Common myeloid progenitor, CD34-positive (primary cell): ENCODE results near the gene SEMA6B.
"Not testable (repeated sequence)": the region's sequence is repeated elsewhere in the genome, so short reads cannot be mapped to it uniquely, and the experiment has no call there.

ENCODE experiments used
- CTCF ChIA-PET: fragments of 350-600 bp; sonication (Branson Sonifier 250); formaldehyde crosslinking; loops from one replicate; lab custom pipeline; 2021; ENCODE audit warnings: antibody characterized with exemption; lab: Charles Lee
- POLR2A ChIA-PET: fragments of 350-600 bp; sonication (Branson Sonifier 250); formaldehyde crosslinking; loops from one replicate; lab custom pipeline; 2021; ENCODE audit warnings: antibody characterized with exemption; lab: Charles Lee
- DNase-seq, 3 donors: peaks; one replicate each; pipeline versions ENCODE4 v3.0.0 to v3.0.0-alpha.2; 2013
- H3K27ac ChIP-seq, 2 experiments: 1 replicate in 1 of 2; 2 replicates in 1 of 2; pipeline ENCODE4 v1.7.0; 2013; ENCODE audit warnings: inconsistent platforms in 2 of 2, low read length in 2 of 2, mild to moderate bottlenecking in 2 of 2, low read depth in 1 of 2, moderate library complexity in 1 of 2; ENCODE audit not compliant: severe bottlenecking in 2 of 2, insufficient read depth in 1 of 2, poor library complexity in 1 of 2
- H3K27me3 ChIP-seq, 5 experiments: replicated peaks in 2 of 5; 1 replicate in 3 of 5; 2 replicates in 2 of 5; pipeline versions ENCODE4 v1.6.1 to v1.7.0; 2013; ENCODE audit warnings: low read length in 4 of 5, mild to moderate bottlenecking in 2 of 5, moderate library complexity in 2 of 5, inconsistent platforms in 1 of 5; ENCODE audit not compliant: insufficient read depth in 5 of 5, control insufficient read depth in 4 of 5
- H3K36me3 ChIP-seq, 4 experiments: 1 replicate in 2 of 4; 2 replicates in 2 of 4; pipeline versions ENCODE4 v1.6.1 to v1.7.0; 2013; ENCODE audit warnings: low read length in 3 of 4, control low read depth in 1 of 4, mild to moderate bottlenecking in 1 of 4; ENCODE audit not compliant: control insufficient read depth in 4 of 4, insufficient read depth in 4 of 4
- H3K4me1 ChIP-seq, 4 experiments: 1 replicate in 3 of 4; 2 replicates in 1 of 4; pipeline versions ENCODE4 v1.6.1 to v1.7.1; 2013; ENCODE audit warnings: low read length in 3 of 4, mild to moderate bottlenecking in 3 of 4, control low read depth in 1 of 4, inconsistent platforms in 1 of 4, moderate library complexity in 1 of 4; ENCODE audit not compliant: control insufficient read depth in 4 of 4, insufficient read depth in 4 of 4; ENCODE audit errors: control extremely low read depth in 1 of 4
- H3K4me3 ChIP-seq, 7 experiments: 1 replicate in 4 of 7; 2 replicates in 3 of 7; pipeline versions ENCODE4 v1.5.1 to v1.7.0; 2013; ENCODE audit warnings: mild to moderate bottlenecking in 7 of 7, low read length in 6 of 7, moderate library complexity in 6 of 7, inconsistent platforms in 2 of 7, low read depth in 2 of 7, control low read depth in 1 of 7; ENCODE audit not compliant: insufficient read depth in 4 of 7, control insufficient read depth in 1 of 7; ENCODE audit errors: extremely low read depth in 1 of 7
- H3K9me3 ChIP-seq, 5 experiments: 1 replicate in 4 of 5; 2 replicates in 1 of 5; pipeline versions ENCODE4 v1.6.1 to v1.7.1; 2013; ENCODE audit warnings: low read length in 4 of 5, mild to moderate bottlenecking in 2 of 5, inconsistent platforms in 1 of 5, low read depth in 1 of 5, moderate library complexity in 1 of 5; ENCODE audit not compliant: control insufficient read depth in 4 of 5, insufficient read depth in 2 of 5; ENCODE audit errors: control extremely low read depth in 1 of 5
- WGBS: methylation state at CpG from one replicate; pipeline ENCODE4 v1.1.5; 2013; ENCODE audit not compliant: insufficient coverage; 5-methylcytosine and 5-hydroxymethylcytosine counted together

The SEMA6B gene

GRCh38 chr19:4567584-4568071 is 8.1 kb upstream of the SEMA6B start:
- Histone ChIP-seq H3K4me3 (no peak overlapping the region), H3K4me1 (peaks cover 0 to 12% (median 5%) of the 10 kb centered on the region in 4 experiments), H3K27ac (no peak overlapping the region), H3K36me3 (no peaks in the 10 kb centered on the region), H3K27me3 (no peaks in the 10 kb centered on the region), H3K9me3 (no peaks in the 10 kb centered on the region)
- POLR2A ChIA-PET = interaction anchor here (0.6 kb wide), 1 partner anchor 92 kb away, joined by 3 read pairs; no protein-coding TSS in a partner anchor
- DNase-seq = peak in 2 of 3 donors; percentile 47 to 61
- WGBS = 80% methylated on average over 14 of the region's 14 CpGs
- CTCF ChIA-PET = interaction anchor here (0.8 to 5.9 kb wide), 11 partner anchors 9 to 69 kb away, joined by 3 to 46 read pairs (median 4); partner anchors contain the start of genes PLIN5 and SEMA6B

DNA sequence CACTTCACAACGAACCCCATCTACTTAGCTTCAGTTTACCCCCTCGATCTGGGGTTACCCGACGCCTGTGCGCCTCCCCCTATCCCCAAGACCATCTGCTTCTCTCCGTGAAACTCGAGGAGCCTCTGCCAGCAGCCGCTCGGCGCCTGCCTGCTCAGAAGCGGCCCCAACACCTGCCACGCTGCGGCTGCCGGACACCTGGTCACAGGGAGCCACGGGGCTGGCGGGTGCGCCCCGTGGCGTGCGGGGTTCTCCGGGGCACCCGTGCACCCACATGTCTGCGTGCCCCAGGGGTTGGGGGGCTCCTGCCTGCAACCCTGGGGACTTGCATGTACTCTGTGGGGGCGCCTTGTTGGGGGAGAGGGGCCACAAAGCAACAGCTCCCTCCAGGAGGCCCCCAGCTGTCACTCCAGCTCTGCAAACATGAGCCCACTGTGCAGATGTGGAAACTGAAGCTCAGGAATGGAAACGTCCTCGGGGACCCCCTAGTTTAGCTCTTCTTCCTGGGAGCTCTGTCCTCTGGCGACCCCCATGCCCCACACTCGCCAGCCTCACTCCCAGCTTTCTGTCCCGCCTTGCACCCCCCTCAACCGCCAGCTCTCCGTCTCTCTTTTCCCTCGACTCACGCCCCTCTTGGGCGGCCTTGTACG is 7.0 kb upstream of the SEMA6B start:
- H3K27me3 ChIP-seq = no peaks in the 10 kb centered on the region
- POLR2A ChIA-PET = no interaction called here
- CTCF ChIA-PET = interaction anchor here (0.9 to 5.9 kb wide), 10 partner anchors 8 to 70 kb away, joined by 3 to 46 read pairs (median 4); partner anchors contain the start of gene SEMA6B
- DNase-seq = no peak
- no peaks in the 10 kb centered on the region for H3K36me3 ChIP-seq
- no peak overlapping the region for H3K4me3 ChIP-seq
- H3K4me1 ChIP-seq = peaks cover 0 to 14% (median 6%) of the 10 kb centered on the region in 4 experiments
- H3K9me3 ChIP-seq = no peaks in the 10 kb centered on the region
- WGBS = 90% methylated on average over 19 of the region's 35 CpGs
- H3K27ac ChIP-seq = no peak overlapping the region

GRCh38 chr19:4563562-4563961 is 4.1 kb upstream of the SEMA6B start:
- WGBS = no CpG with 5 or more reads among the region's 5 CpGs
- H3K4me3 ChIP-seq, H3K27me3 ChIP-seq, H3K27ac ChIP-seq, POLR2A ChIA-PET, H3K9me3 ChIP-seq, H3K36me3 ChIP-seq: not testable (repeated sequence)
- CTCF ChIA-PET = interaction anchor here (0.7 kb wide), 1 partner anchor 70 kb away, joined by 3 read pairs; no protein-coding TSS in a partner anchor
- peak; percentile 59 to 91 (median 91) for DNase-seq
- peaks cover 0 to 26% (median 10%) of the 10 kb centered on the region in 4 experiments for H3K4me1 ChIP-seq

- WGBS = 0% methylated on average over 3 of the region's 7 CpGs
- CTCF ChIA-PET = interaction anchor here (1.0 to 2.5 kb wide), 3 partner anchors 14 to 15 kb away, joined by 3 to 9 read pairs (median 3); no protein-coding TSS in a partner anchor
These were observed 2.6 kb upstream of the SEMA6B start for GRCh38 chr19:4562085-4562484.

DNA sequence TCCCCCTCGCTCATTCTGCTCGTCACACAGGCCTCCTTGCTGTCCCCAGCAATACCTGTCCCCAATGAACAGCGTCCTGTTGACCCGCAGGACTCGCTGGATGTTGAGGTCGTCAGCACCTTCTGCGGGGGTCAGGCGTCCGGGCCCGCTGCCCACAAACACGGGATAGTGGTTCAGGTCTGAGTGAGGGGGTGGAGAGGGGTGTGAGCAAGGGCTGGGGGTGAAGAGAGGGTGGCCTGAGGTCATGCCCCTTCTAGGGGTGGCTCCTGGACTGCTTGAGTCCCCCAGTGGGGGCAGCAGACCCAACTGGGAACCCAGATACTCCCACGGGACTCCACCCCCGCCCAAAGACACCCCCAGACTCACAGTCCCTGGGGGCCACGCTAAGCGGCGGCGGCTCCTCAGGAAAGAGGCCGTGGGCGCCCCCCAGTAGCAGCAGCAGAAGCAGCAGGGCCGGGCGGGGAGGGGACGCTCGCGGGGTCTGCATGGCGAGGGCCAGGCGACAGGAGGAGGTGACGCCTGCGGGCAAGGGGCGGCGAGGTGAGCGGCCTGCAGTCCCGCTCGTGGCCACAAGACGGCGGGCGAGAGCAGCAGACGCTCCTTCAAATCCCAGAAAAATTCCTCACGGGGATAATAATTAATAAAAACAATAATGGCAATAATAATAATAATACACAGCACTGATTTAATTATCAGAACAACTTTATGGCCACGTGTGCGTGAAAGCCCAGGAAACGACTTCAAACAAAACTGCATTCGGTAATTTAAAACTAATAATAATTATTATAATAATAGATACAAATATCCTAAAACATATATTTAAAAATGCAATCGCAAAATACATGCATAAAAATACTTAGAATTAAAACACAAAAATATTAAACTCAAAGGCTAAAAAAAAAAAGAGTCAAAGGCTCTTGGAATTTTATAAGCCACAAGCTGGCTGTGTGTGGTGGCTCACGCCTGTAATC is 1.2 kb downstream of the SEMA6B start:
- Histone ChIP-seq H3K4me1 (peaks cover 0 to 19% (median 9%) of the 10 kb centered on the region in 4 experiments), H3K27me3 (no peaks in the 10 kb centered on the region), H3K4me3 (no peak overlapping the region), H3K9me3 (no peaks in the 10 kb centered on the region), H3K27ac (no peak overlapping the region), H3K36me3 (no peaks in the 10 kb centered on the region)
- WGBS = 33% methylated on average over 22 of the region's 44 CpGs
- ChIA-PET POLR2A (interaction anchor here (0.6 kb wide), 2 partner anchors 26 to 78 kb away, joined by 4 to 10 read pairs; no protein-coding TSS in a partner anchor), CTCF (interaction anchor here (0.8 to 2.9 kb wide), 5 partner anchors 9 to 76 kb away, joined by 3 to 13 read pairs (median 5); partner anchors contain the start of gene PLIN5)
- DNase-seq = peak in 1 of 3 donors; percentile 39

More at GRCh38 chr19:4562085-4562484, 2.6 kb upstream of the SEMA6B start:
- H3K27me3 ChIP-seq, H3K4me3 ChIP-seq, H3K9me3 ChIP-seq, H3K27ac ChIP-seq, POLR2A ChIA-PET, H3K36me3 ChIP-seq: not testable (repeated sequence)
- peak; percentile 54 to 90 (median 89) for DNase-seq
- H3K4me1 ChIP-seq = peaks cover 0 to 26% (median 10%) of the 10 kb centered on the region in 4 experiments

DNA sequence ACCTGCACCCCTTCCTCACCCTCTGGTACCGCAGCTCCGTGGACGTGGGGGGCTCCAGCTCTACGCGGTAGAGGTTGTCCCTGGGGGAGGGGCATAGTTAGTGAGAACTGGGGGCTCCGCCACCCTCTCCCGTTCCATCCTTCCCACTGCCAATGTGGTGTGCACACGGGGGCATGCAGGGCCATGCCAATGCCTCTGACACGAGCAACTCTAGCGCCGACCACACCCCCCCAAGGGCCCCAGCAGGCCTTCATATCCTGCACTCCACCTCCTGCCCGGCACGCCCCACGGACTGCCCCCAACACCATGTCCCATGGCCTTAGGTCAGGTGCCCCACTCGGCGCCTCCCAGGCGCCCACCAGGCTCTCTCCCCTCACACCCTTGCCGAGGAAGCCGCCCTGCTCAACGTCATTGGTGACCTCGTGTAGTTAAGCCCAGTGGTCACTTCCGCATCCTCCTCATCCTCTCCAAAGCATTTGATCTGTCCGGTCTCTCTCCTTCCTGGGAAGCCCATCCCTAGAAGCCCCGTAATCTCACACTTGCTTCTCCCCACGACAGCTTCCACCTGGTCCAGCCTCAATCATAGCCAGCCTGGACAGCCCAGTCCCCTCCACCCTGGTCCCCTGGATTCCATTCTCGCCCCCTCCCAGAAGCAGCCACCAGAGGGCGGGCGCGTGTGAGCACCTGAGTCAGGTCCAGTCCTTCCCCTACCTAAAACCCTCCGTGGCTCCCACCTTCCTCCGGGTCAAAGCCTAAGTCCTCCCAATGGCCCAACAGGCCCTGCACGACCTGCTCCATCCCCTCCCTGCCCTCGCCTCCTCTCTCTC is 2.1 kb downstream of the SEMA6B start:
- H3K27me3 ChIP-seq = no peaks in the 10 kb centered on the region
- POLR2A ChIA-PET = no interaction called here
- no peak for DNase-seq
- no peak overlapping the region for H3K27ac ChIP-seq
- H3K9me3 ChIP-seq = no peaks in the 10 kb centered on the region
- H3K36me3 ChIP-seq = no peaks in the 10 kb centered on the region
- no peak overlapping the region for H3K4me3 ChIP-seq
- H3K4me1 ChIP-seq = peaks cover 0 to 12% (median 5%) of the 10 kb centered on the region in 4 experiments
- WGBS = 84% methylated on average over 22 of the region's 33 CpGs
- CTCF ChIA-PET = interaction anchor here (0.8 to 1.3 kb wide), 5 partner anchors 10 to 79 kb away, joined by 3 read pairs; partner anchors contain the start of gene LRG1
